GM19238 (cell line): ENCODE results near the gene LAMC3.

Experiments used
- DNase-seq: peaks from one replicate; pipeline ENCODE4 v3.0.0; 2011; ENCODE audit warnings: low spot score; ENCODE audit not compliant: insufficient read length

Gene LAMC3

GRCh38 chr9:131008909-131009618 lies at the start of gene LAMC3:
LAMC3 (plus strand) TSS chr9:131009174; CDS start chr9:131009215, 41 bp downstream.
- no peak for DNase-seq

GRCh38 chr9:130959809-130960334 lies 49.1 kb upstream of the LAMC3 start:
- no peak for DNase-seq

DNA sequence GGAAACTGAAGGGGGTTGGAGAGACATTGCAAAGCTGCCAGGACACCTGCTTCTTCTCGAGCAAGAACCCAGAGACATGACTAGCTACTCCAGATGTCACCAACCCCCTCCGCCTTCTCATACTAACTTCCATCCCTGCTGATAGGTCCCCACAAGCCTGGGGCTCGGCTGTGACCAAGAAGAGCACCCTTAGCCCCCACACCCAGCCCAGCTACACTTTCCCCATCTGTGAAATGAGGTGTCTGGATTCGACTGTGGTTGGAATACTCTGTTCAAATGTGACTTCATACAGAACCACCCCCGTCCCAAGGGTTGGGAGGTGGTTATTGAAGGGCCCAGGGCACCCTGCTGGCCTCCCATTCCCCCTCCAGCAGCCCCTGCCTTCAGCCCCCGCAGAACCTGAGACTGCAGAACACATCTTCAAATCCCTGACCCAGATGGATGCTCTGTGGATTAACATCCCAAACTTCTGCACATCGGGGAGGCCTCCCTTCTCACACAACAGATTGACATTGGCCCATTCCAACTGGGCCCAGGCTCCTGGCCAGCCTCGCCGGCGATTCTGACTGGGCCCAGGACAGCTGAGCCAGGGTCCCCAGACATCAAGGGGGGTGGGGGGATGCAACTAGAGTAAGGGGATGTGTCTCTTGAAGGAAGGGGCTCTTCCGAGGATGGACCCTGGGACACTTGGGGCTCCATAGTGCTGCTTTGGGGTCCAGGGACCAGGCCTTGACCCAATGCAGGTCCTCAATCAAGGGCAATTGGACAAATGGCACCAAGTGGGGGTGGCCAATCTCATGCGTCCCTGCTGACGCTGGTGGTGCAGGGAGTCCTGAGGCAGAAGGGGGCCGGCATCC lies 48.2 kb upstream of the LAMC3 start:
- DNase-seq = no peak

DNA sequence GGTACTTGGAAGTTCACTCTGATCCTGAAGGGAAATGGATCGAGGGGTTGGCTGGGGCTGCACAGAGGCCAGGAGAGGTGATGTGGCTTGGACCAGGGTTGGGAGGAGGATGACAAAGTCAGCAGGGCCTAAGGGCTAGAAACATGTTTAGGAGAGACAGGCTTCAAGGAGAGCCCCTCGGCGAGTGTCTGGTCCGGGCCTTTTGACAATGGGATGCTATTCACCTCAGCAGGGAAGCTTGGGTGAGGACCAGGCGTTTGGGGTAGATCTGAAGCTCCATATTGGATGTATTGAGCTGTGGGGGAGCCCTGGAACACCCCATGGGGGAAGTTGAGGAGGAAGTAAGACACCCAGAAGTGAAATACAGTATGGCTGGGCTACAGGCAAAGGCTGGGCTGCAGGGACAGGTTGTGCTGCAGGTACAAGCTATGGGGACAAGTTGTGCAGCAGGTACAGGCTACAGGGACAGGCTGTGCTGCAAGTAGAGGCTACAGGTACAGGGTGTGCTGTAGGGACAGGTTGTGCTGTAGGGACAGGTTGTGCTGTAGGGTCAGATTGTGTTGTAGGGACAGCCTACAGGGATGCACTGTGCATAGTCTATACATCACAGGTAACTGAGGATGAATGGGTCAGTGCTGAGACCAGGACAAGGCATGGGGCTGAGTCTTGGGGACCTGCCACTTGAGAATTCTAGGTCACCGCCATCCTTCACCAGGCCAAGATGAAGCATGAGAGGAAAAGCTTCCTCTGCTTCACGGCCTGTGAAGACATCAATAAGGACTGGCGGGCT lies 47.3 kb upstream of the LAMC3 start:
- DNase-seq = no peak

- DNase-seq = no peak
These were observed 46.3 kb upstream of the LAMC3 start for GRCh38 chr9:130962418-130963316.

DNA sequence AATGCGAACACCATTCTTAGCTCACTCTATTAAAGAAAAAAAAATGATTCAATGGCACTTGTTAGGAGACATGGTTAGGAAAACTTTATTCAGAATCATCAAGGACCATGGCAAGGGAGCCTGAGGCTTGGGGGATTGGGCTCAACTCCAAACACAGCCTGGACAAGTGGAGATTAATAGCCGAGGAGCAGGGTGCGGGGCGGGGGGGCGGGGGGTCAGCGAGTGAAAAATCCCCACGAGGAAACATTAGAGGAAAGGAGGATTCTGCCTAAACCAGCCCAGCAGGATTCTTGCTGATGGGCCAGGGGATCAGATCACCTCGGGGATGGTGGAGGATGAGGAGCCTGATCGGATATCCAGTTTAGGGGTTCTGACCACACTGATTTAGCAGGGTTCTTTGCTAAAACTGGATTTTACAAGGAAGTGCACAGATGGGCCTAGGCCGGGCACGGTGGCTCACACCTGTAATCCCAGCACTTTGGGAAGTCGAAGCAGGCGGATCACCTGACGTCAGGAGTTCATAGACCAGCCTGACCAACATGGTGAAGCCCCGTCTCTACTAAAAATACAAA lies 45.6 kb upstream of the LAMC3 start:
- no peak for DNase-seq

DNA sequence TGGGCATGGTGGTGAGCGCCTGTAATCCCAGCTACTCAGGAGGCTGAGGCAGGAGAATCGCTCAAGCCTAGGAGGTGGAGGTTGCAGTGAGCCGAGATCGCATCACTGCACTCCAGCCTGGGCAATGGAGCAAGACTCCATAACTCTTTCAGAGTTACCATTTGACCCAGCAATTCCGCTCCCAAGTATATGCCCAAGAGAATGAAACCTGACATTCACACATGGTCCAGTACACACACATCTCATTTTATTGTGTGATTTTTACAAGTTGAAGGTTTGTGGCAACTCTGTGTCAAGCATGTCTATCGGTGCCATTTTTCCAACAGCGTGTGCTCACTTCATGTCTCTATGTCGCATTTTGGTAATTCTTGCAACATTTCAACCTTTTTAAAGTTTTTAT lies 45.1 kb upstream of the LAMC3 start:
- DNase-seq = no peak

DNA sequence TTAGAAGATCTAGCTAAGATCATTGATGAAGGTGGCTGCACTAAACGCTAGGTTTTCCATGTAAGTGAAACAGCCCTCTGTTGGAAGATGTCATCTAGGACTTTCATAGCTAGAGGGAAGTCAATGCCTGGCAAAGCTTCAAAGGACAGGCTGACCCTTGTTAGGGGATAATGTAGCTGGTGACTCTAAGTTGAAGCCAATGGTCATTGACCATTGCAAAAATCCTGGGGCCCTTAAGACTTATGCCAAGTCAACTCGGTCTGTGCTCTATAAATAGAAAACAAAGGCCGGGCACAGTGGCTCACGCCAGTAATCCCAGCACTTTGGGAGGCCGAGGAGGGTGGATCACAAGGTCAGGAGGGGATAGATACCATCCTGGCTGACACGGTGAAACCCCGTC lies 43.3 kb upstream of the LAMC3 start:
- DNase-seq = no peak

DNA sequence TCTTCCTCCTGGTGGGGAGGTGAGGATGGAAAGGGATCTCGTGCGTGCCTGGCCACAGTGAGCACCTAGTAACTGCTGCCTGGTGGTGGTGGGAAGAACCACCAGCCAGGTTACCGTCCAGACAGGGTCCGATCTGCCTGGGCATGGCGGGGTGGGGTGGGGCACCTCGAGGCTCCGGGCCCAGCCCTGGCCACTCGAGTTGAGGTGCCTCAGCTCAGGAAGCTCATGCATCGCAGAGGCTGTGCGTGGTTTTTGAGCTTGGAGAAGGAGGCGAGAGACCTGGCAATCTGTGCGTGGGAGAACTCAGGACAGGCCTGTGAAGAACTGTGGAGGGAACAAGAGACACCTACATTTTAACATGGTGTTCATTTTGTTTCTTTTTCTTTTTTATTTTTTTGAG lies 38.9 kb upstream of the LAMC3 start:
- DNase-seq = no peak

GRCh38 chr9:130970855-130971254 lies 38.1 kb upstream of the LAMC3 start:
- no peak for DNase-seq

DNA sequence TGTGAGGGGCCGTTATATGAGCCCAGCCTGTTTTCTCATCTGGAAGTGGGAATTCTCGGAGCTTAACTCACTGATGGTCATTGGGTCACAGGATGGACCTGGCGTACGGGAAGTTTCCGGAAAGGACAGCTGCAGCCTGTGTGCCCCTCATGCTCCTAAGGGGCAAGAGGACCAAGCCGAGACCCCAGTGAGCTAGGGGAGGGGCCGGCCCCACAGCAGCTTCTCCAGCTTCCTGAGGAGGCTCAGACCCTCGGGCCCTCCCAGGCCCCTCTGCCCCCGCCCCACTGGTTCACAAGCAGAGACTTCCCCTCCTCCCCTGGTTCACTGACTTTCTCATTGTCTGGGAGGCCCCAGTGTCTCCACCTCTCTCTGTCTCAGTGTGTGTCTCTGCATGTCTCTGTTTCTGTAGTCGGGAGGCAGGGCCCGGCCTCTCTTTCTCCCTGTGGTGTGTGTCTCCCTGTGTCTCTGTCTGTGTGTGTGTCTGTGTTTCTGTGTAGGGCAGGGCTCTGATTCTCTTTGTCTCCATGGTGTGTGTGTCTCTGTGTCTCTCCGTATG lies 37.6 kb upstream of the LAMC3 start:
- DNase-seq = no peak

DNA sequence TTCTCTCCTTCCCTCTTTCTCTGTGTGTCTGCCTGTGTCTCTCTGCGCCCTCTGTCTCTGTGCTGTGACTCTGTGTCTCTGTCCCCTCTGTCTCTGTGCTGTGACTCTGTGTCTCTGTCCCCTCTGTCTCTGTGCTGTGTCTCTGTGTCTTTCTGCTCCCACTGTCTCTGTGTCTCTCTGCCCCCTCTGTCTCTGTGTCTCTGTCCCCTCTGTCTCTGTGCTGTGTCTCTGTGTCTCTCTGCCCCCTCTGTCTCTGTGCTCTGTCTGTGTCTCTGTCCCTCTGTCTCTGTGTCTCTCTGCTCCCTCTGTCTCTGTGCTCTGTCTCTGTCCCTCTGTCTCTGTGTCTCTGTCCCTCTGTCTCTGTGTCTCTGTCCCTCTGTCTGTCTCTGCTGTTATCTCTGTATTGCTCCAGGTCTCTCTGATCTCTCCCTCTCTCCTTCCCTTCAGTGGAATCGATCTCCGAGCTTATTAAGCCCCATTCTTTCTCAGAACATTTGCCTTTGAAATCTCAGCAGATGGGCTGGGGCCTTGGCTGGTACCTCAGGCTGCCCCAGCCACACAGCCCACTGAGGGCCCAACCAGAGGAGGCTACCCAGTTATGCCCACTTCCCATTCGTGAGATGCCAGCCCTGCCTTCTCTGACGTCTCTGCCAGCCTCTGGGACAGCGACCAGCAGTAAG lies 36.6 kb upstream of the LAMC3 start:
- no peak for DNase-seq

DNA sequence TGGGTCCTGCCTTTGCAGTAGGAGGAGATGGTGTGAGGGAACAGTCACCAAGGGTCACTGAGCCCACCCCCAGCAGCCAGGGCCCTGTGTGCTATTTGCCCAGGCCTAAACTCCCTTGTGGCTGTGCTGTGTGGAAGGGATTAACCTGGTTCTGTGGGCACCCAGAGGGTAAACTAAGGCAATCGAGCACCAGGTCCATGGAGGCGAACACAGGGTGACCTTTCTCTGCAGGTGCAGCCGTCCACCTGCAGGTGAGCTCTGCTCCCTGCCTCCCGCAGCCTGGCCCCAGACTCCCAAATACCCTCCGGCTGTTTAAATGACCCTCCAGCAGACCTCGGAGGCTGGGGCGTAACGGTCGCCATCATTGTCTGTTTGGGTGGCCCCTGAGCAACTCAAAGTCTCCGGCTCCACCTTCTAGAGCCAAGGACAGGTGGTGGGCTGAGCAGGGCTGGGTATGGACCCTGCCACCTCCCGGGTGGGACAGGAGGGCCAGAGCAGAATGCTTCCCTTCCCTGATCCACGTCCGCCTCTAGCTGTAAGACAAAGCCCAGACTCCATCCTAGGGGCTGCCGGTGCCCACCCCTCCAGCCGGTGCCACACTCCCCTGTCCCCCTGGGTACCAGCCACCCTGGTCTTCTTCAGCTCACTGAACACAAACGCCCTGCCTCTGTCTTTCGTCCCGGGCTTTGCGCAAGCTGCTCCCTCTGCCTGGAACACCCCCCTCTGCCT lies 35.9 kb upstream of the LAMC3 start:
- no peak for DNase-seq

GRCh38 chr9:130973686-130974281 lies 35.2 kb upstream of the LAMC3 start:
- DNase-seq = no peak

- DNase-seq = no peak
These were observed 34.3 kb upstream of the LAMC3 start for GRCh38 chr9:130974697-130975096.

- DNase-seq = no peak
These were observed 33.8 kb upstream of the LAMC3 start for GRCh38 chr9:130975156-130975555.

- no peak for DNase-seq
These were observed 32.8 kb upstream of the LAMC3 start for GRCh38 chr9:130975932-130976841.
